Superior temporal gyrus (tissue), 1 donor: ENCODE measurements around the gene C1orf116.
"Not testable (repeated sequence)": the region's sequence is repeated elsewhere in the genome, so short reads cannot be mapped to it uniquely, and the experiment has no call there.

ENCODE experiments used
- DNase-seq: peaks from one replicate; pipeline ENCODE4 v3.0.0-alpha.2; 2016; ENCODE audit errors: extremely low spot score

The C1orf116 gene

GRCh38 chr1:207058878-207059867, 26.6 kb upstream of the C1orf116 start:
- no peak for DNase-seq

- DNase-seq, result no peak
Observed at GRCh38 chr1:207058252-207058651, 25.7 kb upstream of the C1orf116 start.

- DNase-seq, result no peak
Observed at GRCh38 chr1:207056673-207057072, 24.1 kb upstream of the C1orf116 start.

GRCh38 chr1:207055386-207056001, 22.9 kb upstream of the C1orf116 start:
- no peak for DNase-seq

- DNase-seq, result no peak
Observed at GRCh38 chr1:207054491-207054890, 21.9 kb upstream of the C1orf116 start.

- peak; percentile 97 for DNase-seq
Observed at GRCh38 chr1:207052911-207053769, 20.6 kb upstream of the C1orf116 start, which contains the start of gene PFKFB2. Gene PFKFB2, plus strand, starts transcription at chr1:207053275. Its CDS starts 1,443 bp downstream, at chr1:207054718.

GRCh38 chr1:207051191-207051943, 18.8 kb upstream of the C1orf116 start, which contains the start of gene YOD1:
Gene YOD1, minus strand, starts transcription at chr1:207051208. Its CDS starts 178 bp downstream, at chr1:207051030.
- no peak for DNase-seq

GRCh38 chr1:207050480-207051190, 18.1 kb upstream of the C1orf116 start:
- peak; percentile 93 for DNase-seq

GRCh38 chr1:207049974-207050391, 17.4 kb upstream of the C1orf116 start:
- peak; percentile 91 for DNase-seq

- no peak for DNase-seq
Observed at GRCh38 chr1:207049514-207049913, 17.0 kb upstream of the C1orf116 start.

GRCh38 chr1:207049054-207049453, 16.5 kb upstream of the C1orf116 start:
- no peak for DNase-seq

GRCh38 chr1:207048041-207048440, 15.5 kb upstream of the C1orf116 start:
- no peak for DNase-seq

GRCh38 chr1:207047505-207047904, 14.9 kb upstream of the C1orf116 start:
- no peak for DNase-seq

GRCh38 chr1:207045453-207045852, 12.9 kb upstream of the C1orf116 start:
- DNase-seq, result no peak

GRCh38 chr1:207041397-207041796, 8.8 kb upstream of the C1orf116 start:
- not testable (repeated sequence) for DNase-seq

GRCh38 chr1:207040181-207040533, 7.6 kb upstream of the C1orf116 start:
- no peak for DNase-seq

- no peak for DNase-seq
Observed at GRCh38 chr1:207039380-207040180, 7.0 kb upstream of the C1orf116 start.

- DNase-seq, result no peak
Observed at GRCh38 chr1:207036865-207037264, 4.3 kb upstream of the C1orf116 start.

GRCh38 chr1:207035877-207036551, 3.5 kb upstream of the C1orf116 start:
- DNase-seq, result no peak
